ENCODE measurements around the gene TXNDC5. TPM values are rescaled to one million over a fixed set of nuclear protein-coding genes. Genes with fewer than 3 reads are reported as not detected.

The TXNDC5 gene
- total RNA-seq, 4 donors from 2014 or later = 17.2 to 217 (median 65.2) TPM

GRCh38 chr6:7879980-7880717, 30.4 kb downstream of the TXNDC5 start:
- TF ChIP-seq POLR2A (IDR thresholded peaks at IDR 0.05) = no peak
- no peak for TF ChIP-seq CTCF (IDR thresholded peaks at IDR 0.05)
- no peak for TF ChIP-seq POLR2AphosphoS5 (IDR thresholded peaks at IDR 0.05)
- no peak for TF ChIP-seq EP300 (IDR thresholded peaks at IDR 0.05; ENCODE audit: low read depth)
- intact Hi-C loops (cut with DNase I; ENCODE audit: low total_unique reads) = no loop called here
- Histone ChIP-seq H3K4me3 (no peak overlapping the region), H3K36me3 (peaks cover 0 to 40% (median 16%) of the 10 kb centered on the region in 4 donors), H3K4me1 (no peaks in the 10 kb centered on the region), H3K9me3 (no peaks in the 10 kb centered on the region), H3K27me3 (no peaks in the 10 kb centered on the region), H3K27ac (no peak overlapping the region)
- no peak for DNase-seq
- 88% methylated on average over 13 of the region's 13 CpGs; no CpG with 5 or more reads in 1 of the 2 donors for WGBS, 2 donors (ENCODE audit: low coverage in 1 of 2)
- in situ Hi-C loops (cut with MboI; ENCODE audit: low pct_ligation_motif_present in 1 of 4, low pct_unique_long_range_greater_than_20kb in 1 of 4, low sequenced_read_pairs in 3 of 4) = no loop called here

- no peak overlapping the region for H3K27ac ChIP-seq
- no peak for DNase-seq
- TF ChIP-seq EP300 (IDR thresholded peaks at IDR 0.05; ENCODE audit: low read depth) (no peak), CTCF (IDR thresholded peaks at IDR 0.05) (no peak), POLR2AphosphoS5 (IDR thresholded peaks at IDR 0.05) (no peak), POLR2A (IDR thresholded peaks at IDR 0.05) (no peak)
- no peaks in the 10 kb centered on the region for H3K27me3 ChIP-seq
- in situ Hi-C loops (cut with MboI; ENCODE audit: low pct_ligation_motif_present in 1 of 4, low pct_unique_long_range_greater_than_20kb in 1 of 4, low sequenced_read_pairs in 3 of 4) = no loop called here
- H3K4me1 ChIP-seq = no peaks in the 10 kb centered on the region
- no peak overlapping the region for H3K4me3 ChIP-seq
- 67 to 89% methylated on average over 1 to 6 of the region's 6 CpGs for WGBS, 2 donors (ENCODE audit: low coverage in 1 of 2)
- H3K9me3 ChIP-seq = no peaks in the 10 kb centered on the region
- intact Hi-C loops (cut with DNase I; ENCODE audit: low total_unique reads) = no loop called here
- peaks cover 0 to 35% (median 16%) of the 10 kb centered on the region in 4 donors for H3K36me3 ChIP-seq
These were observed 31.0 kb downstream of the TXNDC5 start for GRCh38 chr6:7879579-7879978.

- no peak overlapping the region for H3K27ac ChIP-seq
- TF ChIP-seq CTCF (IDR thresholded peaks at IDR 0.05) (no peak), POLR2A (IDR thresholded peaks at IDR 0.05) (no peak), POLR2AphosphoS5 (IDR thresholded peaks at IDR 0.05) (no peak), EP300 (IDR thresholded peaks at IDR 0.05; ENCODE audit: low read depth) (no peak)
- no peaks in the 10 kb centered on the region for H3K4me1 ChIP-seq
- H3K4me3 ChIP-seq = no peak overlapping the region
- H3K9me3 ChIP-seq = no peaks in the 10 kb centered on the region
- peaks cover 0 to 30% (median 13%) of the 10 kb centered on the region in 4 donors for H3K36me3 ChIP-seq
- no peak for DNase-seq
- in situ Hi-C loops (cut with MboI; ENCODE audit: low pct_ligation_motif_present in 1 of 4, low pct_unique_long_range_greater_than_20kb in 1 of 4, low sequenced_read_pairs in 3 of 4) = no loop called here
- 94 to 100% methylated on average over 1 to 2 of the region's 2 CpGs for WGBS, 2 donors (ENCODE audit: low coverage in 1 of 2)
- H3K27me3 ChIP-seq = no peaks in the 10 kb centered on the region
- intact Hi-C loops (cut with DNase I; ENCODE audit: low total_unique reads) = no loop called here
These were observed 31.5 kb downstream of the TXNDC5 start for GRCh38 chr6:7879043-7879442.

- Histone ChIP-seq H3K36me3 (peaks cover 0 to 26% (median 10%) of the 10 kb centered on the region in 4 donors), H3K27ac (no peak overlapping the region), H3K4me1 (no peaks in the 10 kb centered on the region), H3K9me3 (no peaks in the 10 kb centered on the region), H3K27me3 (no peaks in the 10 kb centered on the region), H3K4me3 (no peak overlapping the region)
- in situ Hi-C loops (cut with MboI; ENCODE audit: low pct_ligation_motif_present in 1 of 4, low pct_unique_long_range_greater_than_20kb in 1 of 4, low sequenced_read_pairs in 3 of 4) (no loop called here), intact Hi-C loops (cut with DNase I; ENCODE audit: low total_unique reads) (no loop called here)
- TF ChIP-seq POLR2A (IDR thresholded peaks at IDR 0.05) (no peak), CTCF (IDR thresholded peaks at IDR 0.05) (no peak), EP300 (IDR thresholded peaks at IDR 0.05; ENCODE audit: low read depth) (no peak), POLR2AphosphoS5 (IDR thresholded peaks at IDR 0.05) (no peak)
- 80% methylated on average over 10 of the region's 10 CpGs; no CpG with 5 or more reads in 1 of the 2 donors for WGBS, 2 donors (ENCODE audit: low coverage in 1 of 2)
- no peak for DNase-seq
These were observed 32.1 kb downstream of the TXNDC5 start for GRCh38 chr6:7878401-7878964.

Data from transverse colon (tissue), 4 donors.